NCI-H2081 (cell line): ENCODE measurements around the gene CASP1.
"Not testable (repeated sequence)": the region's sequence is repeated elsewhere in the genome, so short reads cannot be mapped to it uniquely, and the experiment has no call there.

Source experiments
- DNase-seq, 2 experiments: peaks; one replicate each; lab custom pipeline; 2025; lab: John Stamatoyannopoulos, UW

CASP1 gene

GRCh38 chr11:105045676-105046296 lies 10.8 kb upstream of the CASP1 start:
- no peak for DNase-seq

GRCh38 chr11:105044557-105045524 lies 9.9 kb upstream of the CASP1 start, which contains the start of gene CARD16:
CARD16 (minus strand) TSS chr11:105045335; CDS start chr11:105045297, 38 bp downstream.
- not testable (repeated sequence) for DNase-seq

GRCh38 chr11:105042178-105042577 lies 7.2 kb upstream of the CASP1 start:
- DNase-seq: no peak

DNA sequence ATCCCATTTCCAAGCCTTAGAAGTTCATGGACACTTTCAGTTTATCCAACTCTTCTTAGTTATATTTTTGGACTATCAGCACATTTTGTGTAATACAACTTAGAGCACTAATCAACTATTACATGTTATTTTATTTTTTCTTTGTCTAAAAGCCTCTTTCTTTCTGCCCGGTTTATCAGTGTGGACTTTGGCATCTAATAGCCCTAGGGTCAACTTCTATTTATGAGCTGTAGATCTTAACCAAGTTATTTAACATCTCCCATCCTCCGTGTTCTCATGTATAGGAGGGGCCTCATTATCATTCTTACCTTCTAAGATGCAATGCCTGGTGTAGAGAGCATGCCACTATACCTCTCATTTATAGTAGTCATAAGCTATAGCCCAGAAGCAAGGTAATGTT lies 5.8 kb upstream of the CASP1 start:
- no peak for DNase-seq

- not testable (repeated sequence) for DNase-seq
Measured at GRCh38 chr11:105034388-105034787, 556 bp downstream of the CASP1 start.

GRCh38 chr11:105033781-105034180 lies 1.2 kb downstream of the CASP1 start:
- no peak for DNase-seq

DNA sequence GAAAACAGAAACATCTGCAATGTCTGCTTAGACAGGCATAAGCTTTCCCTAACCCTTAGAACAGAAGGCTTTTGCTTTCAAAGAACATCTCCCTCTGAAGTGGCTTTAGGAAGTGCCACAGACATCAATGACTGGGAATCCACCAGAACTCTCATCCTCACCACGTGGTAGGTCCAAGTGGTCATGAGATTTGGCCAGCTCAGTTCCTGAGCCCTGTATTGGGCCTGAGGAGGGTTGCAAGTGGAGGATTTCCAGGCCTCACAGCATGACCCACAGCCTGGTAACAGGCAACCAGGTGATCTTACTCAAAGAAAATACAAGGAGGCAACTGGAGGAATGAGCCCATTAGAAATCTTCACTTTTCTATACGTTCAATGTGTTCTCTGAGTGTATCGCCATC lies 1.6 kb downstream of the CASP1 start:
- no peak for DNase-seq

- no peak for DNase-seq
Measured at GRCh38 chr11:105032495-105032894, 2.4 kb downstream of the CASP1 start.

DNA sequence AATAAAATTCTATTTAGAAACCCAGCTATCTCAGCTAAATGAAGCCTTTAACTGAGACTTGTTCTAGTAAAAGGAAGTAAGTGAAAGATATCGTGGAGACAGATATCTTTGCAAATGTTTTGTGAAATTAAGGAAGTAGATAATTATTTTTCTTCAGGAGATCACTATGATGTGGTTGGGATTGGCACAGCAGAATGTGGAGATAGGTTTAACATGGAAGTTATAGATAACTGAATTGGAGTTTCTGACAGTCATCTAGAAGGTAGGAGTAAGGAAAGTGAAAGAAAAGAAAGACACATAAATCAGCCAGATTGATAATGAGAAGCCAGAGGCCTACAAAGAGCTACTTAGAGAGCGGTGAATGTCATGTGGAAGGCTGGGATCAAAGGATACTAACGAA lies 7.3 kb downstream of the CASP1 start:
- DNase-seq: no peak

- DNase-seq: no peak
Measured at GRCh38 chr11:105024394-105024793, 10.6 kb downstream of the CASP1 start.

DNA sequence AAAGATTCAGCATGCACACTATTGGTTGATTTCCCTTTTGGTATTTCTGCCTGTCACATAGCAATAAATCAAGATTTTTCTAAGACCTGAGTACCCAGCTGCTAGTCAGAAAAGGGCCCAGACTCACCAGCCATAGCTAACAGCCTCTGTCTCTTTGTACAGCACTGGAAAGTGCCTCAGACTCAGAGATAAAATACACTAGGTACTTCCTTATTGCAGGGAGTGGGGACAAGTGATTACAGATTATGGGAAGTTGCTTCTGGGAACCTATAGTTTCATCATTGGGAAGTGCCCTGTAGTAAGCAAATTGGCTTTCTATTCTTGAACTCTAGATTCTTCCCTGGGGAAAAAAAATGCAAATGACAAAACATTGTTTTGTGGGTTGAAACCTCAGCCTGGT lies 11.9 kb downstream of the CASP1 start, which contains the start of gene CASP5:
CASP5 (minus strand) TSS at position 166 of the 400 bp plus-strand sequence; CDS start at position 134, 32 bp downstream.
- no peak for DNase-seq

- no peak for DNase-seq
Measured at GRCh38 chr11:105022527-105022926, 12.4 kb downstream of the CASP1 start.

DNA sequence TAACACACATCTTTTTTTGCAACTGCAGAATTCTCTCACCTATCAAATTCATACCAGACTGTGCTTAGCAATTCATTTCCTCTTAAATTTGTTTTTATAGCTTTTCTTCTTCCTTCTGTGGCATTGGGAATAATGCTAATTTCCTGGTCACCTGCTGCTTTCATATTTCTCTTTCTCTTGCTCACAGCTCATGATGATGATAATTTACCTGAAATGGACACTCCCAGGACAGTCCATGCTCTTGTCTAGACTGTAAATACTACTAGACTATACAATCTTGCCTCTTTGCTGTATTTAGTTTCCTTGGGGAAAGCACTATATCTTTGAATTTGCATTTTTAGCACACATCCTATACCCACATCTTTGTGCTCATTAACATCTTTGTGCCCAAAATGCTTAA lies 27.5 kb downstream of the CASP1 start:
- no peak for DNase-seq

GRCh38 chr11:105005451-105005845 lies 29.5 kb downstream of the CASP1 start:
- DNase-seq: no peak

GRCh38 chr11:105004021-105004420 lies 30.9 kb downstream of the CASP1 start:
- DNase-seq: no peak

DNA sequence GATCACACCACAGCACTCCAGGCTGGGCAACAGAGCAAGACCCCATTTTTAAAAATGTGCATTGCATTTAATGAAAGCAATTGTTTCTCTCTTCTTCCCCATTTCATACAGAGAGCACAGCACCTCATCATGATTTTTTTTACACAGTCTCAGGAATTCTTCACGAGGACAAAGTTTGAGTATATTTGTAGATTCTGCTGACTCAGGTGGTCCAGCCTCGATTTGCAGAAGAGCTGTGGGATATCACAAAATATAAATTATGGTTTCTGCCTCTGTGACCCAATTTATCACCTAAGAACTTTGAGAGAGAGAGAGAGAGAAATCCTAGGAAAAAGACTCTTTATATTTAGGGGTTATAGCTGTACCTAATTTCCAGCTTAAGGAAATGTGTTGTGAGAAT lies 31.8 kb downstream of the CASP1 start:
- DNase-seq: no peak

GRCh38 chr11:105000797-105001196 lies 34.1 kb downstream of the CASP1 start:
- no peak for DNase-seq

DNA sequence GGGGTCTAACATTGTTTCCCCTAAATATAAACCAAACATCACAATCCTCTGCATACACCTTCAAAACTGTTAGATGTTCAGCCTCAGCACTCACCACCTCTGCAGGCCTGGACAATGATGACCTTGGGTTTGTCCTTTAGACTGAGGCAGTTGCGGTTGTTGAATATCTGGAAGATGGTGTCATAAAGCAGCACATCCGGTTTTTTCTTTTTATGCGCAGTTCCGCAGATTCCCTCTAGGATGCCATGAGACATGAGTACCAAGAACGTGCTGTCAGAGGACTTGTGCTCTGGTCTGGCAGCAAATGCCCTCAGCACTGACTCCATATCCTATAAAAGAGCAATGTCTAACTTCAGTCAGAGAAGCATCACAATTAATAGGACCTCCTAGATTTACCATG lies 34.8 kb downstream of the CASP1 start:
- DNase-seq: peak in 1 of 2 experiments; percentile 8

- no peak for DNase-seq
Measured at GRCh38 chr11:104999721-105000120, 35.2 kb downstream of the CASP1 start.

DNA sequence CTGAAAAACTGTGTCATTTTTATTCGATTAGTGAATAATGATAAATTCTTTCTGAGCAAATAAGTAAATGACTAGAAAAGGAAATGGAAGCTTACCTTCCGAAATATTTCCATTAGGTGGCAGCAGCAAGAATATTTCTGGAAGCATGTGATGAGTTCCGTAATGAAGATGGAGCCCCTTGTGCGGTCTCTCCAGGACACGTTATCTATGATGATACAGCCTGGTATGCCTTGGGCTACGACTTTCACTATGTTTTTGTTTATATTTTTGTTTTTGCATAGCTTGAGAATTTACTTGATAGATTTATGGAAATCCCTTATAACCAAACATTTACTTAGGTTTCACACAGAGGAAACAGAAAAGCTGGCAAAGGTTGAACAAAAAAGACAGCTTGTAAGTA lies 37.7 kb downstream of the CASP1 start:
- DNase-seq: no peak

GRCh38 chr11:104995001-104995408 lies 39.9 kb downstream of the CASP1 start:
- DNase-seq: peak; percentile 41 to 80

GRCh38 chr11:104992781-104993180 lies 42.2 kb downstream of the CASP1 start:
- DNase-seq: no peak

DNA sequence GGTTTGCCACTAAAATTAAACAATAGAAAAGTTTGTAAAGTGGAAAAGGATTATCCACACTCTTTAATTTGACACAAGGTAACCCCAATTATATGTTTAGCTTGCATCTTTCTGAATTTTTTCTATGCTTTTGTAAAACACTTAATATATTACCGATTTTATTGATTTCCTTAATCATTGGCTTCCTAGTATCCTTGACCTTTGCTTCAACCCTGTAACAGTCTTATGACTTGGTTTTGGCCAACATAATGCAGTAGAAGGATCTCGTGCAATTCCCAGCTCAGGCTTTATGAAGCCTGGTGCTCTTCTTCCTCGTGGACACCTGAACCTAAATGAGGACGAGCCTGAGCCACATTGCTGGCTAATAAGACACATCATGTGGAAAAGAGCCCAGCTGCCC lies 43.0 kb downstream of the CASP1 start:
- no peak for DNase-seq
